Measurements from ENCODE around the gene PCP2.

Gene PCP2

GRCh38 chr19:7636317-7636690, 2.8 kb upstream of the PCP2 start:
- TF ChIP-seq, protein P1, sequence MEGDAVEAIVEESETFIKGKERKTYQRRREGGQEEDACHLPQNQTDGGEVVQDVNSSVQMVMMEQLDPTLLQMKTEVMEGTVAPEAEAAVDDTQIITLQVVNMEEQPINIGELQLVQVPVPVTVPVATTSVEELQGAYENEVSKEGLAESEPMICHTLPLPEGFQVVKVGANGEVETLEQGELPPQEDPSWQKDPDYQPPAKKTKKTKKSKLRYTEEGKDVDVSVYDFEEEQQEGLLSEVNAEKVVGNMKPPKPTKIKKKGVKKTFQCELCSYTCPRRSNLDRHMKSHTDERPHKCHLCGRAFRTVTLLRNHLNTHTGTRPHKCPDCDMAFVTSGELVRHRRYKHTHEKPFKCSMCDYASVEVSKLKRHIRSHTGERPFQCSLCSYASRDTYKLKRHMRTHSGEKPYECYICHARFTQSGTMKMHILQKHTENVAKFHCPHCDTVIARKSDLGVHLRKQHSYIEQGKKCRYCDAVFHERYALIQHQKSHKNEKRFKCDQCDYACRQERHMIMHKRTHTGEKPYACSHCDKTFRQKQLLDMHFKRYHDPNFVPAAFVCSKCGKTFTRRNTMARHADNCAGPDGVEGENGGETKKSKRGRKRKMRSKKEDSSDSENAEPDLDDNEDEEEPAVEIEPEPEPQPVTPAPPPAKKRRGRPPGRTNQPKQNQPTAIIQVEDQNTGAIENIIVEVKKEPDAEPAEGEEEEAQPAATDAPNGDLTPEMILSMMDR (conservative IDR thresholded peaks at IDR 0.05): no peak
- no peak overlapping the region for H3K27ac ChIP-seq

DNA sequence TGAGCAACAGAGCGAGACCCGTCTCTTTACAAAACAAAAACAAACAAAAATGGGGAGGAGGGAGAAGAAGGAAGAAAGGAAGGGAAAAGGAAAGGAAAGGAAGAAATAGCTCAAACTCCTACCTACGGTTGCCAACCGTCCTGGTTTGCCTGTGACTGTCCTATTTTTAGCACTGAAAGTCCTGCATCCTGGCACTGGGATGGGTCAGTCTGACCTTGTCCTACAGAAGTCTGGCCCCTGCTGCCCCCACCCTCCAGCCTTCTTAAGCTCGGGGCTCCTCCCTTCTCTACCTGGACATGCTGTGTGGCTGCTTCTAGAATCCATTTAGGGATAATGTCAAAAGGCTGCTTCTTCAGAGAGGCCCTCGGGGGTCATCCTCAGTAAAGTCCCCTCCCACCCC, 2.2 kb upstream of the PCP2 start:
- TF ChIP-seq, protein P1 (conservative IDR thresholded peaks at IDR 0.05): no peak
- no peak overlapping the region for H3K27ac ChIP-seq

GRCh38 chr19:7632340-7633203, 947 bp downstream of the PCP2 start:
- no peak overlapping the region for H3K27ac ChIP-seq
- TF ChIP-seq, protein P1 (conservative IDR thresholded peaks at IDR 0.05): no peak

DNA sequence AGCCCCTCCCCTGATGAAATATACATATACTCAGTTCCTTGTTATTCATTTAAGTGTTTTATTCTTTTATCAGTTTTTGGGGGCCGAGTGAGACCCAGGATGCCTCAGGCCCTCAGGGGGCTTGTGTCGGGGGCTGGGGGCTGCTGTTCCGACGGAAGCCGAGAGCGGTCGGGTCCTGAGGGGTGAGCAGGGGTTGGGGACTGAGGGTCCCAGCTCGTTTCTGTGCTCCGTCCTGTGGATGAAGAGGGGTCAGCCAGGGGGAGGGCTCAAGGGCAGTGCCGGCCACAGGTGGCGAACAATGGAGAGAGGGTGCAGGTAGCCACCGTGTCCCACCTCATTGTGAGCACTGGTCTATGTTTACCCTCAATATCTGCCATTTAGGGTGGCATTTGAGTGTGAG, 1.9 kb downstream of the PCP2 start:
- TF ChIP-seq, protein P1 (conservative IDR thresholded peaks at IDR 0.05): no peak
- H3K27ac ChIP-seq: no peak overlapping the region

GRCh38 chr19:7629347-7630054, 4.0 kb downstream of the PCP2 start, which contains the start of the genes PET100 and XAB2:
Gene PET100, plus strand, starts transcription at chr19:7629793. Its CDS starts 41 bp downstream, at chr19:7629834.
Gene XAB2, minus strand, starts transcription at chr19:7629545. Its CDS starts 18 bp downstream, at chr19:7629527.
- TF ChIP-seq, protein P1 (conservative IDR thresholded peaks at IDR 0.05): no peak
- H3K27ac ChIP-seq: peak within 1 kb of the TSS; percentile 66; the same call in 1 of the 2 replicates

- peak overlapping the region; percentile 66; the same call in 1 of the 2 replicates for H3K27ac ChIP-seq
- TF ChIP-seq, protein P1 (conservative IDR thresholded peaks at IDR 0.05): no peak
These were observed 4.8 kb downstream of the PCP2 start for GRCh38 chr19:7628589-7629311.

- TF ChIP-seq, protein P1 (conservative IDR thresholded peaks at IDR 0.05): no peak
- no peak overlapping the region for H3K27ac ChIP-seq
These were observed 6.4 kb downstream of the PCP2 start for GRCh38 chr19:7627166-7627565.

Measured in VCaP (cell line).